Measurements from ENCODE around the gene AKT2. TPM values are rescaled to one million over a fixed set of nuclear protein-coding genes. Genes with fewer than 3 reads are reported as not detected.

AKT2 gene
- total RNA-seq, 2 experiments from 2014 or later: 126 to 127 TPM

- no peak for DNase-seq
- Mint-ChIP-seq H3K9me3 (no peaks in the 10 kb centered on the region), H3K27me3 (no peaks in the 10 kb centered on the region), H3K4me3 (peak overlapping the region; percentile 57), H3K36me3 (no peaks in the 10 kb centered on the region), H3K27ac (no peak overlapping the region), H3K4me1 (ENCODE audit: low read depth) (peaks cover 20% of the 10 kb centered on the region)
- ChIA-PET CTCF (interaction anchor here (0.5 kb wide), 1 partner anchor 49 kb away, joined by 5 read pairs; no protein-coding TSS in a partner anchor), POLR2A (no interaction called here)
- intact Hi-C loops (cut with micrococcal nuclease): loop anchor here (5.0 kb wide), 1 partner anchor 101 kb away; the partner anchor contains the start of gene ZNF780A
These were observed 92.2 kb downstream of the AKT2 start for GRCh38 chr19:40192758-40193586.

GRCh38 chr19:40191836-40192646, 93.1 kb downstream of the AKT2 start:
- peak; percentile 38 for DNase-seq
- ChIA-PET CTCF (interaction anchor here (0.6 to 2.6 kb wide), 2 partner anchors 51 to 130 kb away, joined by 3 to 21 read pairs; no protein-coding TSS in a partner anchor), POLR2A (interaction anchor here (0.5 to 0.7 kb wide), 3 partner anchors 48 to 1355 kb away, joined by 3 to 4 read pairs (median 3); partner anchors contain the start of gene C19orf47)
- Mint-ChIP-seq H3K4me1 (ENCODE audit: low read depth) (peaks cover 20% of the 10 kb centered on the region), H3K27ac (no peak overlapping the region), H3K9me3 (no peaks in the 10 kb centered on the region), H3K4me3 (peak overlapping the region; percentile 57), H3K36me3 (no peaks in the 10 kb centered on the region), H3K27me3 (no peaks in the 10 kb centered on the region)
- intact Hi-C loops (cut with micrococcal nuclease): loop anchor here (5.0 kb wide), 1 partner anchor 100 kb away; the partner anchor contains the start of gene ZNF780A

DNA sequence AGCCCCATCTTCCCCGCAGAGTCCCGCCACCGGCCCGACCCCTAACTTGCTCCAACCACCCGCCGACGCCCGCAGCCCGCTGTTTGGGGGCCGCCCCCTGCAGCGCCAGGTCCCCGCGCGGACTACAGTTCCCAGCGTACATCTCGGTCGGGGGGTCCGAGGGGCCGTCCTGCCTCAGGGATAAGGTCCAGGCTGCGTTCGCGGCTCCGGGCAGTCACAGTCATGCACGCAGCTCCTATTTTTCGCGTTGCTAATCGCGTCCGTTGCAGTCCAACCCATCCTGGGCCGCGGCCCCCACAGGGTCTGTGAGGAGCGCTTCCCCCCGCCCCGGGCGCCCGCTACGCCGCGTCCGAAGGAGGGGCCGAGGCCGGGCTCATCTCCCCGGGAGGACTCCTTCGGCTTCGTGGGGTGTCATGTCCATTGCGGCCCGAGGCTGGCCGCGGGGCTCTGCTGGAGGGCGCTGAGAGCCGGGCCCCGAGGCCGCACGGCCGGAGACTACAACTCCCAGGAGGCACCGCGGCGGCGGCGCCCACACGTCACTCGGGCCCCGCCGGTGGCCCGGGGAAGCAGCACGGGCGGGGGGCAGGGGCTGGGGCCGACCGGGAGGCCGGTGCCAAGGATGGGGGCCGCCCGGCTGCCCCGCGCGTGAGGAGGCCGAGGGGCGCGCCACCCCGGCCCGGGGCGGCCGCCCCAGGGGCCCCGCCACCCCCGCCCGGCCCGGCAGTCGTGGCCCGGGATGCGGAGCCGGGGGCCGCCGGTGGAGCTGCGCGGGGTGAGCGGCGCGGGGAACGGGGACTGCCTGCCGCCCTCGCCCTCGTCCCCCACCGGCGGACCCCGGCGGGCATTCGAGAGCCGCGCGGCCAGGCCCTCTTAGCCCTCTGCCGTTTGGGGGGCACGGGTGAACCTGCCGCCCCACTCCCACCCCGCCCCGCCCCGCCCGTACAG, 94.0 kb downstream of the AKT2 start, which contains the start of gene MAP3K10:
Gene MAP3K10, plus strand, starts transcription at position 536 of the 945 bp plus-strand sequence. CDS start 606 bp downstream, outside the sequence.
- peak; percentile 83 for DNase-seq
- Mint-ChIP-seq H3K9me3 (no peaks in the 10 kb centered on the region), H3K27me3 (no peaks in the 10 kb centered on the region), H3K4me1 (ENCODE audit: low read depth) (peaks cover 20% of the 10 kb centered on the region), H3K27ac (peak within 1 kb of the TSS; percentile 89), H3K36me3 (no peaks in the 10 kb centered on the region), H3K4me3 (peak within 1 kb of the TSS; percentile 84)
- ChIA-PET POLR2A (interaction anchor here (0.7 kb wide), 2 partner anchors 194 to 1356 kb away, joined by 3 to 4 read pairs; no protein-coding TSS in a partner anchor), CTCF (interaction anchor here (0.8 to 2.6 kb wide), 4 partner anchors 26 to 50 kb away, joined by 5 to 21 read pairs (median 6); partner anchors contain the start of gene TTC9B)
- intact Hi-C loops (cut with micrococcal nuclease): loop anchor here (5.0 kb wide), 1 partner anchor 99 kb away; the partner anchor contains the start of gene ZNF780A

DNA sequence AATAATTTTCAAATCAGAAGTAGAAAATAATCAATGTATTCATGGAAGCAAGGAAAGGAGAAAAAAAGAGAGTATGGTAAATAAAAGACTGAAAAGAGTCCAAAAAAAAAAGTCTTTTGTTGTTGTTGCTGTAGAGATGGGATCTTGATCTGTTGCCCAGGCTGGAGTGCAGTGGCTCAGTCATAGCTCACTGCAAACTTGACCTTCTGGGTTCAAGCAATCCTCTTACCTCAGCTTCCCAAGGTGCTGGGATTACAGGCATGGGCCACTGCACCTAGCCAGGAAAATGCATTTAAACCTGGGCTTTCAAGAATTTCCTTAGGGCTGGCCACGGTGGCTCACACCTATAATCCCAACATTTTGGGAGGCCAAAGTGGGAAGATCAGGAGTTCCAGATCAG, 100.9 kb downstream of the AKT2 start:
- Mint-ChIP-seq H3K4me3 (no peak overlapping the region), H3K9me3 (no peaks in the 10 kb centered on the region), H3K4me1 (ENCODE audit: low read depth) (no peaks in the 10 kb centered on the region), H3K27me3 (peaks cover 2% of the 10 kb centered on the region), H3K36me3 (no peaks in the 10 kb centered on the region), H3K27ac (no peak overlapping the region)
- no peak for DNase-seq
- CTCF ChIA-PET: interaction anchor here (1.1 kb wide), 1 partner anchor 121 kb away, joined by 4 read pairs; no protein-coding TSS in a partner anchor
- POLR2A ChIA-PET: no interaction called here
- intact Hi-C loops (cut with micrococcal nuclease): no loop called here

Small RNA genes within 50 kb of the gene (microRNA-seq; reads per million reads assigned to microRNA genes)
- 58.1 reads per million, percentile 59 among the genes with 10 or more reads in this experiment for gene MIR641 (ENCODE audit: borderline microRNAs expressed, borderline number of aligned reads, borderline replicate concordance)

Other genes with a start within 250 kb of the AKT2 start
- gene ZNF780B, start 229.1 kb downstream of the AKT2 start, total RNA-seq: 10 to 100 TPM; 11.8 to 13.9 TPM
- 10 to 100 TPM; 17.2 to 17.3 TPM for gene ZNF780A, start 194.4 kb downstream of the AKT2 start, total RNA-seq
- gene MAP3K10, start 93.9 kb downstream of the AKT2 start, total RNA-seq: 10 to 100 TPM; 10.9 to 11.0 TPM
- not detected for gene TTC9B, start 67.0 kb downstream of the AKT2 start, total RNA-seq
- gene CCNP, start 58.7 kb downstream of the AKT2 start, total RNA-seq: not detected
- gene C19orf47, start 63.1 kb upstream of the AKT2 start, total RNA-seq: 10 to 100 TPM; 18.3 to 20.8 TPM
- gene PLD3, start 63.4 kb upstream of the AKT2 start, total RNA-seq: 10 to 100 TPM; 70.9 to 73.4 TPM
- gene HIPK4, start 104.8 kb upstream of the AKT2 start, total RNA-seq: not detected
- gene PRX, start 128.0 kb upstream of the AKT2 start, total RNA-seq: 1 to 10 TPM; 1.2 to 1.7 TPM
- 10 to 100 TPM; 11.5 to 12.6 TPM for gene SERTAD1, start 140.6 kb upstream of the AKT2 start, total RNA-seq
- gene SERTAD3, start 159.0 kb upstream of the AKT2 start, total RNA-seq: 10 to 100 TPM; 12.1 to 13.1 TPM
- gene BLVRB, start 180.4 kb upstream of the AKT2 start, total RNA-seq: 10 to 100 TPM; 34.6 to 37.6 TPM
- gene SPTBN4, start 181.7 kb upstream of the AKT2 start, total RNA-seq: 1 to 10 TPM in 1 of 2 experiments, under 1 TPM in 1; 0.53 to 1.2 TPM